ENCODE results near the gene CDKL1.

CDKL1 gene

DNA sequence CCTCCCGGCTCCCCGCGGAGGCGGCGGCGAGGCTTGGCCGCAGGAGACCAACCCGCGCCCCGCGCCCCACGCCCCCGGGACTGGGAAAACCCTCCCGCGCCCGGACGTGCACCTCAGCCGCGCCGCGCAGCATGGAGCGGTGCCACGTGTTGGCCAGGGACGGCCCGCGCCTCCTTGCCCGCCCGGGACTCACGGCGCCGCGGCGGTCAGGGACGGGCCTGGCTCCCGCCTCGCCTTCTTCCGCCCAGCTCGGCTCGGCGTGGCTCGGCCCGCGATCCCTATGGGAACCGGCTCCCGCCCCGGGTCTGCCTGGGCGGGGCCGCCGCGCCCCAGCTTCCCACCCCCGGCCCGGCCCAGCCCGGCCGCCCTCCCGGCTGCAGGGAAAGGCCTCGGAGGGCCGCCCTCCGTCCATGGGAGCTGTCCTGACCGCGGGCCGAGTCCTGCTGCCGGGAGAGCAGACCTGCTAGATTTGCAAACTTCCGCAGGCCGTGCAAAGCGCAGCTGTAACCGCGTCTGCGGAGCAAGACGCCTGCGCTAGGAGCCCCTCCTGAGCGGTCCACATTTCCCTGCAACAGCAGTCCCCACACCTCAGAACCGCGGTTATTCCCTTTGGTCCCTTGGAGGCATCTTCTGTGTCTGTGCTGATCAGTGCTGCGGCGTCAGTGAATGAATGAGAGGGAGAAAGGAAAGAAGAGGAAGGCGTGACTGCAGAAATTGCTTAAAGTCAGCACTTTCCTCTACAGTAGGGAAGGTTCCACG lies at the start of gene CDKL1:
Gene CDKL1 (minus strand): TSS at position 251 of the 759 bp plus-strand sequence. CDS start 1,013 bp downstream, outside the sequence.
- H3K27me3 ChIP-seq (ENCODE audit: control insufficient read depth, insufficient read depth, low read length), result no peaks in the 10 kb centered on the region
- H3K4me1 ChIP-seq (ENCODE audit: control insufficient read depth, insufficient read depth, low read length), result peaks cover 12% of the 10 kb centered on the region
- H3K9ac ChIP-seq (ENCODE audit: low read length), result peak within 1 kb of the TSS; percentile 65

GRCh38 chr14:50434528-50434927 lies 37.8 kb upstream of the CDKL1 start:
- Histone ChIP-seq H3K4me1 (ENCODE audit: control insufficient read depth, insufficient read depth, low read length) (no peaks in the 10 kb centered on the region), H3K9me3 (ENCODE audit: control insufficient read depth, low read length) (no peaks in the 10 kb centered on the region)

More for the DNA sequence above, at the start of gene CDKL1:
- Histone ChIP-seq H3K9me3 (ENCODE audit: control insufficient read depth, low read length) (no peaks in the 10 kb centered on the region), H3K36me3 (ENCODE audit: control insufficient read depth, insufficient read depth, low read length) (no peaks in the 10 kb centered on the region), H3K4me3 (ENCODE audit: low read length) (peak within 1 kb of the TSS; percentile 73)

DNA sequence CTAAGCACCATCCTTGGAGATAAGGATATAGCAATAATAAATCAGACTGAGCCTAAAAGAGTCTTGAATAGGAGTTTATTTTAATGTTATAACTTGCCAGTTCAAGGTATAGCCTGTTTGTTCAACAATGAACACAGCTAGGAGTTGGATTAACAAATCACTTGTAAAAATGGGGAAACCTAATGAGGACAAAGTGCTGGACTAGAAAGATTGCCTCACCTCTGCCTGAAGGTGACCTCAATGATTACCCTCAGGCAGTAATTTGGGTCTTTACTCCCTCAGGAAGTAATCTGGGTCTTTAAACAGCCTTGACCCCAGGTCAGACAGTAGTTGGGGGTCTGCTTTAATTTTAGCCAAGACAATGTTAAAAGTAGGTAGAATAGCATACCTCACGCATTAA lies 35.5 kb upstream of the CDKL1 start:
- Histone ChIP-seq H3K4me3 (ENCODE audit: low read length) (no peak overlapping the region), H3K9me3 (ENCODE audit: control insufficient read depth, low read length) (no peaks in the 10 kb centered on the region), H3K36me3 (ENCODE audit: control insufficient read depth, insufficient read depth, low read length) (no peaks in the 10 kb centered on the region), H3K27me3 (ENCODE audit: control insufficient read depth, insufficient read depth, low read length) (no peaks in the 10 kb centered on the region), H3K9ac (ENCODE audit: low read length) (no peak overlapping the region), H3K4me1 (ENCODE audit: control insufficient read depth, insufficient read depth, low read length) (no peaks in the 10 kb centered on the region)

More at GRCh38 chr14:50434528-50434927, 37.8 kb upstream of the CDKL1 start:
- Histone ChIP-seq H3K9ac (ENCODE audit: low read length) (no peak overlapping the region), H3K36me3 (ENCODE audit: control insufficient read depth, insufficient read depth, low read length) (no peaks in the 10 kb centered on the region), H3K4me3 (ENCODE audit: low read length) (no peak overlapping the region), H3K27me3 (ENCODE audit: control insufficient read depth, insufficient read depth, low read length) (no peaks in the 10 kb centered on the region)

GRCh38 chr14:50425816-50426215 lies 29.1 kb upstream of the CDKL1 start:
- H3K36me3 ChIP-seq (ENCODE audit: control insufficient read depth, insufficient read depth, low read length), result peaks cover 7% of the 10 kb centered on the region
- no peaks in the 10 kb centered on the region for H3K27me3 ChIP-seq (ENCODE audit: control insufficient read depth, insufficient read depth, low read length)
- no peaks in the 10 kb centered on the region for H3K4me1 ChIP-seq (ENCODE audit: control insufficient read depth, insufficient read depth, low read length)
- H3K9me3 ChIP-seq (ENCODE audit: control insufficient read depth, low read length), result no peaks in the 10 kb centered on the region
- H3K9ac ChIP-seq (ENCODE audit: low read length), result no peak overlapping the region
- H3K4me3 ChIP-seq (ENCODE audit: low read length), result no peak overlapping the region

DNA sequence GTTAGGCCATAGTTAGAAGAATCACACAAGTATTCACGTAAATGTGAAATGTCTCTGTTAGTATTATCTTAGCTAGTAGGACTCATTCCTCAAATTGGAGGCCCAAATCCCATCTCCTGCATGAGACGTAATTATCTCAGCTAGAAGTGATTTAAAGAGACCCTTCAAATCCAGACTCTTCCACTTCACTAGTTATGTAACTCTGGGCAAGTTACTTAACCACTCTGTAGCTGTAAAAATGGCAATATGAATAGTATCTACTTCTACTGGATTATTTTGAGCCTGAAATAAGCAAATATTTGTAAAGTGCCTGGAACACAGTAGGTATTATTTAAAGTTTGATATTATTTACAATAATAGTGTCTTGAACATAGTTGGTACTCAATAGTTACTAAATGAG lies 28.4 kb upstream of the CDKL1 start:
- H3K27me3 ChIP-seq (ENCODE audit: control insufficient read depth, insufficient read depth, low read length), result no peaks in the 10 kb centered on the region
- no peak overlapping the region for H3K9ac ChIP-seq (ENCODE audit: low read length)
- peaks cover 7% of the 10 kb centered on the region for H3K36me3 ChIP-seq (ENCODE audit: control insufficient read depth, insufficient read depth, low read length)
- H3K9me3 ChIP-seq (ENCODE audit: control insufficient read depth, low read length), result no peaks in the 10 kb centered on the region
- no peaks in the 10 kb centered on the region for H3K4me1 ChIP-seq (ENCODE audit: control insufficient read depth, insufficient read depth, low read length)
- H3K4me3 ChIP-seq (ENCODE audit: low read length), result no peak overlapping the region

DNA sequence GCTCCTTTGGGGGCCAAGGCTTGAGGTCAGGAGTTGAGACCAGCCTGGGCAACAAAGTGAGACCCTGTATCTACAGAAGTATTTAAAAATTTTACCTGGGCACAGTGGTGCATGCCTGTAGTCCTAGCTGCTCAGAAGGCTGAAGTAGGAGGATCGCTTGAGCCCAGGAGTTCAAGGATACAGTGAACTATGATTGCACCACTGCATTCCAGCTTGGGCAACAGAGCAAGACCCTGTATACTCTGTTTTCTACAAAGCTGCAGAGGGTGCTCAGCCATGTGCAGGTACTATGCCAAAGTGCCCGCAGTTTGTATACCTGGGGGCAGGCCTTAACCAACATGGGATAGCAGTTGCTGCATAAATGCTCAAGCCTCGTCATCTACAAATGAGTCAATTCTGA lies 26.8 kb upstream of the CDKL1 start:
- Histone ChIP-seq H3K4me1 (ENCODE audit: control insufficient read depth, insufficient read depth, low read length) (no peaks in the 10 kb centered on the region), H3K9ac (ENCODE audit: low read length) (no peak overlapping the region), H3K4me3 (ENCODE audit: low read length) (no peak overlapping the region), H3K36me3 (ENCODE audit: control insufficient read depth, insufficient read depth, low read length) (peaks cover 7% of the 10 kb centered on the region), H3K9me3 (ENCODE audit: control insufficient read depth, low read length) (no peaks in the 10 kb centered on the region), H3K27me3 (ENCODE audit: control insufficient read depth, insufficient read depth, low read length) (no peaks in the 10 kb centered on the region)

DNA sequence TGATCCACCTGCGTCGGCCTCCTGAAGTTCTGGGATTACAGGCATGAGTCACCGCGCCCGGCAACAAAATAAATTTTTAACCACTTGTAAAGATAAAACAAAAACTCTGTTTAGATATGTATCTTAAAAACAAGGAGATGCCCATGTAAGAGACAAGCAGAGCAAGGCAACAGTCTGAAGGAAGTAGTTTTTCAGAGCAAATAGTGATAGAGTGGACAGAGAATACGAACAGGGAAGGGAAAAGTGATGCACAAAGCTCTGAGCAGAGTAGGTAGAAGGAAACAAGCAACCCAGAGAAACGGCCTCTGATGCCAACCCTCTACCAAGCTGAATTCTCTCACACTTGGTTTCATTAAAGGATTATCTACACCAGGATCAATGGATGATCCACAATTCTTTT lies 24.8 kb upstream of the CDKL1 start:
- Histone ChIP-seq H3K9me3 (ENCODE audit: control insufficient read depth, low read length) (no peaks in the 10 kb centered on the region), H3K4me1 (ENCODE audit: control insufficient read depth, insufficient read depth, low read length) (no peaks in the 10 kb centered on the region), H3K27me3 (ENCODE audit: control insufficient read depth, insufficient read depth, low read length) (no peaks in the 10 kb centered on the region), H3K36me3 (ENCODE audit: control insufficient read depth, insufficient read depth, low read length) (peaks cover 7% of the 10 kb centered on the region), H3K4me3 (ENCODE audit: low read length) (no peak overlapping the region), H3K9ac (ENCODE audit: low read length) (no peak overlapping the region)

DNA sequence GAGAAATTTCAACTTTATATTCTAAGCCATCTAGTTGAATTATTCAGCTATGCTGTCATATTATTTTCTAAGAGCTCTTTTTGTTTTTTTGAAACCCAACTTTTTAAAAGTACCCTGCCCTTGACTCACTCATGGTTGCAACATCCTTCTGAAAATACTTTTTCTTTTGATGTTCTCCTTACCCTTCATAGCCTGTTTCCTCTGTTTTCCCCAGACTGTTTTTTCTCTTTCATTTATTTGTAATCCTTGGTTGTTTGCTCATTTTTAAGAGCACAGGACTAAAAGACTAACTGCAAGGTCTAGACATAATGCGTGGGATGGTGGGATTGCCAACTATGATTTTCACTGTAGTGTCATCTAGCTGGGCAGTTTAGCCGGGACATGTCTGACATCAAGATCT lies 21.2 kb upstream of the CDKL1 start:
- H3K4me1 ChIP-seq (ENCODE audit: control insufficient read depth, insufficient read depth, low read length), result no peaks in the 10 kb centered on the region
- H3K9ac ChIP-seq (ENCODE audit: low read length), result no peak overlapping the region
- no peaks in the 10 kb centered on the region for H3K27me3 ChIP-seq (ENCODE audit: control insufficient read depth, insufficient read depth, low read length)
- H3K4me3 ChIP-seq (ENCODE audit: low read length), result no peak overlapping the region
- H3K36me3 ChIP-seq (ENCODE audit: control insufficient read depth, insufficient read depth, low read length), result no peaks in the 10 kb centered on the region
- H3K9me3 ChIP-seq (ENCODE audit: control insufficient read depth, low read length), result no peaks in the 10 kb centered on the region

- H3K4me1 ChIP-seq (ENCODE audit: control insufficient read depth, insufficient read depth, low read length), result no peaks in the 10 kb centered on the region
- H3K9ac ChIP-seq (ENCODE audit: low read length), result no peak overlapping the region
- no peaks in the 10 kb centered on the region for H3K36me3 ChIP-seq (ENCODE audit: control insufficient read depth, insufficient read depth, low read length)
- H3K9me3 ChIP-seq (ENCODE audit: control insufficient read depth, low read length), result no peaks in the 10 kb centered on the region
- no peak overlapping the region for H3K4me3 ChIP-seq (ENCODE audit: low read length)
- H3K27me3 ChIP-seq (ENCODE audit: control insufficient read depth, insufficient read depth, low read length), result no peaks in the 10 kb centered on the region
These were observed 14.2 kb upstream of the CDKL1 start for GRCh38 chr14:50410921-50411320.

DNA sequence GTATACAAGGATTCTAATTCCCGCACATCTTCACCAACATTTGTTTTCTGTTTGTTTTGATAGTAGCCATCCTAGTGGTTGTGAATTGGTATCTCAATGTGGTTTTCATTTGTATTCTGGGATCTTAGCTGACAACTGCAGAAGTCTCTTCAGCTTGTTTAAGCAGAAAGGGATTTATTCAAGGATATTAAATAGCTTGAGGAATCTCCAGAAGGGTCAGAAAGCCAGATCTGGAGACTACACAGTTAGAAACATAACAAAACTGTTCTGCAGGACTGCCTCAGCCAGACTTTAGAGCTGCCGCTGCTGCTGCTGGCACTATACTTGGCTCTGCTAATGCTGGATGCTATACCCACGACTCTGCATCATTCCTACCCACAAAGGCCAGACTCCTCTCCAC lies 13.4 kb upstream of the CDKL1 start:
- H3K9ac ChIP-seq (ENCODE audit: low read length), result no peak overlapping the region
- H3K4me3 ChIP-seq (ENCODE audit: low read length), result no peak overlapping the region
- H3K27me3 ChIP-seq (ENCODE audit: control insufficient read depth, insufficient read depth, low read length), result no peaks in the 10 kb centered on the region
- no peaks in the 10 kb centered on the region for H3K36me3 ChIP-seq (ENCODE audit: control insufficient read depth, insufficient read depth, low read length)
- H3K9me3 ChIP-seq (ENCODE audit: control insufficient read depth, low read length), result no peaks in the 10 kb centered on the region
- H3K4me1 ChIP-seq (ENCODE audit: control insufficient read depth, insufficient read depth, low read length), result no peaks in the 10 kb centered on the region

DNA sequence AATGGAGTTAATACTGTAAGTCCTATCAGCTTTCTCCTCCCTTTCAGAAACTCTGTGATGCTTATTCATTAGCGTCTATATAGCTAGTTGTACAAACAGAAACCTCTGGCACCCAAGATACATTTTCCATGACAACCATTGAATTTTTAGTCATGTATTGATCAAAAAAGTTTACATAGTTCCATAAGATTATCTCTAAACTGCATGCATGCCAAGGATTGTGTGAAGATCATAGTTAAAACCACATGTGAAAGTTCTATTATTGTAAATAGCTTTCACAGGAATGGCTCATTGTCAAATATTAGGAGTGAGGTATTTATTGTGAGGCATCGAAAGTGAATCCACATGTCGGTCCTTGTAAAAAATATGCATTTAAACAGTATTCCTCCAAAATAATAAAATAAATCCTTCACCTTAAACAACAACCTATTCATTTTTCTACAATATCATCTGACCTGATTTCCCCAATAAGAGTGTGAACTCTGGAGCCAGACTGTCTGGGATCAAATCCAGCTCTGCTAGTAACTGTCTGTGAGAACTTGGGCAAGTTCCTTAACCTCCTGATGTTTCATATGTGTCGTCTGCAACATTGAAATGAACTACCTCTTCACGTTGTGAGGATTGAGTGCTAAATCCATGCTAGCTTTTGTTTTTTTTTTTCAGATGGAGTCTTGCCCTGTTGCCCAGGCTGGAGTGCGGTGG lies 10.6 kb upstream of the CDKL1 start:
- Histone ChIP-seq H3K27me3 (ENCODE audit: control insufficient read depth, insufficient read depth, low read length) (no peaks in the 10 kb centered on the region), H3K4me1 (ENCODE audit: control insufficient read depth, insufficient read depth, low read length) (no peaks in the 10 kb centered on the region), H3K9me3 (ENCODE audit: control insufficient read depth, low read length) (no peaks in the 10 kb centered on the region), H3K4me3 (ENCODE audit: low read length) (no peak overlapping the region), H3K9ac (ENCODE audit: low read length) (no peak overlapping the region), H3K36me3 (ENCODE audit: control insufficient read depth, insufficient read depth, low read length) (no peaks in the 10 kb centered on the region)

- Histone ChIP-seq H3K27me3 (ENCODE audit: control insufficient read depth, insufficient read depth, low read length) (no peaks in the 10 kb centered on the region), H3K4me3 (ENCODE audit: low read length) (no peak overlapping the region), H3K9ac (ENCODE audit: low read length) (no peak overlapping the region), H3K36me3 (ENCODE audit: control insufficient read depth, insufficient read depth, low read length) (no peaks in the 10 kb centered on the region), H3K4me1 (ENCODE audit: control insufficient read depth, insufficient read depth, low read length) (peaks cover under 1% of the 10 kb centered on the region), H3K9me3 (ENCODE audit: control insufficient read depth, low read length) (no peaks in the 10 kb centered on the region)
These were observed 6.7 kb upstream of the CDKL1 start for GRCh38 chr14:50403419-50403818.
